NCI-H128 (cell line): Measurements from ENCODE around the gene TIAM2.
"Not testable (repeated sequence)": the region's sequence is repeated elsewhere in the genome, so short reads cannot be mapped to it uniquely, and the experiment has no call there.

Experiments used
- DNase-seq: peaks from one replicate; lab custom pipeline; 2025; ENCODE audit not compliant: unreplicated experiment; lab: John Stamatoyannopoulos, UW

Gene TIAM2

DNA sequence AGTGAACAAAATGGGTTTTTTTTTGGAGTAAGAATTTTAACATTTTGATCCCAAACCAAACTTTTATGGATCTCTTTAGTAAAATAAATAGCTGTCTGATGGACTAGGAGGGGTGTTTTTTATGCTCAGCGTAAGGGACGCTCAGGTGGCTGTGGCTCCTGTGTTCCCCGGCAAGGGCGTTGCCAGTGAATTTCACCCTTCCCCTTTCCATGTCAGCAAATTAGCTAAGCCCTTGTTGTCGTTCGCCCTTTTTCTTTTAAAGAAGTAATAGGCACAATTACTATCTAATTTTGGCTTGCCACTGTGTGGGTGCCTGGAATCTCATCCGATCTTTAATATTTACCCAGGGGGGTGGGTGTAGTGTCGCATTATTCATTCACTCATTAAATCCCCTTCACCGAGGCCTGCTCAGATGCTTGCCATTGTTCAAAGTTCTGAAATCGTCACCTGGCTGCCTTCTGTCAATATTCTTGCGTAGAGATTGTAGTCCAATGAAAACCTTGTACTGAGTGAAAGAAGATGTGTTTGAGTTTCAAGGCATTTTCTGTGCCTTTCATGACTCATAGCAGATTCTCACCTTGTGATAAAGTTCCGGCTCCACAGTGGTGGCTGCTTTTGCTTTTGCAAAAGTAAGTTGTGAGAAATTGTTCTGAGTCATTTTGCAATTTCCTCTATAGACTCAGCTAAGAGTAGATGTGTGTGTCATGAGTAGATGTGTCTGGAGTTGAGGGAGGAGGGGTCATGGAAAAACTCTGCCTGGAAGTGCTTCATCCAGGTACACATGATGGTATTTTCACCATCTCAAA, 228.7 kb downstream of the TIAM2 start:
- no peak for DNase-seq

DNA sequence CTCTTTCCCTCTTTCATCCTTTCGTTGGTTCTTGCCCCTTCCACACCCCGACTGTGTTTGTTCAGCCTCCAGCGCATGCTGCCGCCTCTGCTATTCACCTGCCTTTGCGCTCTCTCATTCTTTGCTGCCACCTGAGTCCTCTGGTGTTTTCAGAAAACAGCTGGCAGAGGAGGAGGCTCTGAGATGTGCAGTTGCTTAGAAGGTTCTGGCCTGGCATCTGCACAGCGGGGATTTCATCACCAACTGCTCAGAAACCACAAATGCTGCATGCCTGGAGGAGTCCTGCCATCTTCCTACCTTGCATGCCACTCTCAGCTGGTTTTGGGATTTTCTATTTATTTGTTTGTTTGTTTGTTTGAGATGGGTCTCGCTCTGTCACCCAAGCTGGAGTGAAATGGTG, 229.5 kb downstream of the TIAM2 start:
- DNase-seq, result no peak

DNA sequence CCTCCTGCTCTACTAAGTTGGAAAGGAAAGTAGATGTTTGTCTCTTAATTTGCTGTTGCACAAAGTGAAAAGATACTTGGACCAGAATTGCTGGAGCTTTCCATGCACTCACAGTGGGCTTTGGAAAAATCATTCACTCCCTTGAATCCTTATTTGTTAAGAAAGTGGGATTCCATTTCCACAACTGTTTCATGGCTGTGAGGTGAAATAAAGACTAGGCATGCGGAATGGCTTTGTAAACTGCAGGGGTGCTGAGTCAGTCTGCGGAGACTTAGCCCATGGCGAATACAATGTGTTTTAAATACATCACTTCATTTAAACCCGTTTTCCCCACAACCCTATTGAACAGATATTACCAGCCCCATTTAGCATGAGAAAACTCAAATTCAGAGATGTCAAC, 231.9 kb downstream of the TIAM2 start:
- DNase-seq, result no peak

DNA sequence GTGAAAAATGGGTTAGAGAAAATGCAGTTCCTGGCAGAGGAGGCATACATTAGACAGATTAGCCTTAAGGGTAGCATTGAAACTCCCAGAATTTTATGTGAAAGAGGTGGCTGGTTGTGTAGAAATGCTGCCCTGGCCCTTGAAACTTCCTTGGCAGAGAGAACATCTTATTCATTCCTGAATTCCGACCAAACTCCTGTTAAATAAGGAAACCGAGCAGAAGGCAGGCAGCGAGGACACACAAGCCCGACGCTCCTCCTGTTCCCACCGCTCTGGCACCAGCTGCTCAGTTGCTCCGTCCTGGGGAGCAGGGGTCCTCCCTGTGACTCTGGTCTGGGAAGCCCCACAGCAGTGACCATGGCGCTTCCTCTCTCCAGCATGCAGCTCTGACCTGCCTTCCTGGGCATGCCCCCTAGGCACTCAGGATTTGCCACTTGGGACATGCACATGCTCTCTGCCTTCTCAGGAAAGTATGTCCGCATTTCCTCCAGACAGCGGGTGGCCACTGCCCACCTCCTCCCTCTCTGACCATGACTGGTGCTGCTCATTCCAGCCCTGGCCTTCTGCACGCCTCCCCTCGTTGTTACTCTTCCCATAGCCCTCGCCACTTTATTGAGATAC, 233.5 kb downstream of the TIAM2 start:
- no peak for DNase-seq

DNA sequence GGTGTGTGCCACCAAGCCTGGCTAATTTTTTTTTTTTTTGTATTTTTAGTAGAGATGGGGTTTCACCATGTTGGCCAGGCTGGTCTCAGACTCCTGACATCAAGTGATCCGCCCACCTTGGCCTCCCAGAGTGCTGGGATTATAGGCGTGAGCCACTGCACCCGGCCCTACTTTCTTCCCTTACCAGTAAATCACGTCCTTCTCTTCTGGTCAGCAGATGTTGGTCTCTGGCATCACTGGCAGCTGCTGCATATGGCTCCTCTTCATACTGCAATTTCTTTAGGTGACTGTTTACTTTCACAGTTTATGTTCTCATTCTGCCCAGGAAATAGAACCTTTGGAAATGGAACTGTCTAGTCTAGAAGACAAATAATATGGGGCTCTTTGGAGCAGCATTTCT, 235.9 kb downstream of the TIAM2 start:
- DNase-seq, result not testable (repeated sequence)

DNA sequence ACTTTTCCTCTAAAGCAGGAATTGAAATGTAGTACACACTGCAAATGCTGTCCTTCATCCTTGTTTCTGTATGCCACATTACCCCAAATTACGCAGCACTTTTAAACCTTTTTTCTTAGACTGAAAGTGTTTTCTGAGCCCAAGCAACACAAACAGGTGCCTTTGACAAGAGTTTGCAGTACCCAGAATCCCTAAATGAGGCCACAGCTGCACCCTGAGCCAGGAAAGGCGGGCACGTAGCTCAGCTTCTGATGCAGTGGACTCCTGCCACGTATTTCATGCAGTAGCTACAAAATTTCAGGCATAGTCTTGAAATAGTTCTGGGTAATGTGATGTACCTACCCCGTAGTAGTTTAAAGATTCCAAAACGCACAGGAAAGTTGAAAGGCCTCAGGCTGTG, 237.7 kb downstream of the TIAM2 start:
- DNase-seq, result no peak

DNA sequence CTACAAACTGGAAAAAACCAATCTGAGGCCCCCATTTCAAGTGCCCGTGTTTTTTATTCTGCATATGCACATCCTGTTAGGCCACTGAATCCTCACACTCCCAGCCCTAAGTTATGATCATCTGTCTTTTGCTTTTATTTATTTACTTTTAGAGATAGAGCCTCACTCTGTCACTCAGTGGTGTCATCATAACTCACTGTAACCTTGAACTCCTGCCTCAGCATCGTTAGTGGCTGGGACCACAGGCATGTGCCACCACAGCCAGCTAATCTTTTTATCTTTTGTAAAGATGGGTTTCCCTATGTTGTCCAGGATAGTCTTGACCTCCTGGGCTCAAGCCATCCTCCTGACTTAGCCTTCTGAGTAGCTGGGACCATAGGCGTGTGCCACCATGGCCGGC, 239.1 kb downstream of the TIAM2 start:
- DNase-seq, result no peak

DNA sequence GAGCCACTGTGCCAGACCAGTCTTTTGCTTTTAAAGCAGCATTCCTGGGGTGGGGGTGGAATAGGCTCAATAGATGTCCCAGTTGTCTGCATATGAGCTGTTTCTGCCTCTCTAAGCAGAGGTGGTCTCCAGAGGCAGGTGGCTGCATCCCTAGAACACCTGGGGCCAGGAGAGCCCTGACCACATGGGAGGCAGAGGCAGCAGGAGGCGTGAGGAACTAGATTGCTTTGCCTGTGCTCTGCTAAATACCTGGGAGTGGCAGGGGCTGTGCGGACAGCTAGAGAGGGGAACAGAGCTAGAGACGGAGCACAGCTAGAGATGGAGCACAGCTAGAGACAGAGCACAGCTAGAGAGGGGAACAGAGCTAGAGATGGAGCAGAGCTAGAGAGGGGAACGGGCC, 239.6 kb downstream of the TIAM2 start:
- DNase-seq, result no peak

DNA sequence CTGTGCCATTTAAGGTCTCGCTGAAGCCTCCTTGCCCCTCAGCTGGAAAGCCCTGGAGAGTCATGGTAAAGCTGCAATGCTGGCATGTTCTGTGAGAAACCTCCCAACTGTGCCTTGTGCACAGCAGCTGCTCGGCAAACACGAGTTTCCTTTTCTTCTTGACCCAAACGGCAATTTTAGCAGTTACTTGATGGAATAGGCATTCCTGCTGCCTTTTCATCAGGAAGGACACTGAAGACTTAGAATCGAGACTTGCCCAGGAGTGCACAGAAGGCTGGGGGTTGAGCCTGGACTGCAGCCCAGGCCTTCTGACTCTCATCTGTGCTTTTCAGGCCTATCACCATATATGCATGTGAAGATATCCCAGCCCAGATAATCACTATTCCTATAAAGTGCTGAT, 240.0 kb downstream of the TIAM2 start:
- DNase-seq, result no peak

DNA sequence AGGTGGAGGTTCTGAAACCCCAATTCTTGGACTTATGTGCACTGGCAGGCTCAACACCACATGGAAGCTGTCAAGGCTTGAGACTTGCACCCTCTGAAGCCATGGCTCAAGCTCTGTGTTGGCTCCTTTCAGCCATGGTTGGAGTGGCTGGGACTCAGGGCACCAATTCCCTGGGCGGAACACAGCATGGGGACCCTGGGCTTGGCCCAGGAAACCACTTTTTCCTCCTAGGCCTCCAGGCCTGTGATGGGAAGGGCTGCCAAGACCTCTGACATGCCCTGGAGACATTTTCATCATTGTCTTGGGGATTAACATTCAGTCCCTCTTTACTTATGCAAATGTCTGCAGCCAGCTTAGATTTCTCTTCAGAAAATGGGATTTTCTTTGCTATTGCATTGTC, 242.5 kb downstream of the TIAM2 start:
- DNase-seq, result no peak

DNA sequence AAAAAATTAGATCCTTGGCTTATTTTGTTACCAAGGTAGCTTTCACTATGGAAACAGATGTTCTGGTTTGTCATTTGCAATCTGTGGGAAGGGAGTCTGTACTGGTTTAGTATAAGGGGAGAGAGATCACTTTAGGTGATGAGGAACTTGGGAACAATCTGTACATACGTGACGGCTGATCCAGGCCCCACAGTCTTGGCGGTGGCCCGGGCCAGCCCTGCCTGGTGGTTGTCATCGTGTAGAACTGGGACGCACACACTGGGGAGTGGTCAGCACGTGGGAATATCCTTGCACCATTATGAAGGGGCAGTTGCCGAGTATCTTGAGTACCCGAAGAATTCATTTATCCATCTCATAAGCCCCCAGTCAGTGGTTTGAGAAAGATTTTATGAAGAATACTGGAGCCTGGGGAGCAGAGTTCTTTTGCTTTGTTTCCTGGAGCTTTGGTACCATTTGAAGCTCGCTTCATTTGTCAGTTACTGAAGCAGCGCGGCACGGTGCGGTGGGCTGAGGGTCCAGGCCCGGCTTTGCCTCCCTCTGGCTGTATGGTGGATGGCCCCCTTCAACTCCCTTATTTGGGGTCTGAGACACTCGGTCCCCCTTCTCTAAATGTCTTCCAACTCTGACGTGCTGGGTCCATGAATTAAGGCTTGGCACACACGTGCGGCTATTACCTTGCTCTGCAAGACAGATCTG, 245.9 kb downstream of the TIAM2 start:
- no peak for DNase-seq

DNA sequence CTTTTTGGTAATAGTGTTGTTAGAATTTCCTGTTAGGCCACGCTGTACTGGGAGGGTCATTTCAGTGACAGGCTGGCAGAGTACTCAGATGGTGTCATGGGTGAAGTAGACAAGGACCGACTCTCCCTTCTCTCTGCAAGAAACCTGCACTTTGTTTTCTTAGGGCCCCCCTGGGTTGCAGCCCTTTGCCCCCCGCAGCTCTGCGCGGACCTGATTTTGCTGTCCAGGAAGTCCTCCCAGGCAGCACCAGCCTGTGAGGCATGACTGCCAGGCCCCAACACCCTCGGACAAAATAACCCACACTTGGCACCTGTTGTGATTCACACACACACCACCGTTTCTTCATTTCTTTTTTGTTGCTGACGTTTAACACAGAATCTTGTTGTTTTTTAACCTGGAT, 246.9 kb downstream of the TIAM2 start:
- DNase-seq, result no peak

DNA sequence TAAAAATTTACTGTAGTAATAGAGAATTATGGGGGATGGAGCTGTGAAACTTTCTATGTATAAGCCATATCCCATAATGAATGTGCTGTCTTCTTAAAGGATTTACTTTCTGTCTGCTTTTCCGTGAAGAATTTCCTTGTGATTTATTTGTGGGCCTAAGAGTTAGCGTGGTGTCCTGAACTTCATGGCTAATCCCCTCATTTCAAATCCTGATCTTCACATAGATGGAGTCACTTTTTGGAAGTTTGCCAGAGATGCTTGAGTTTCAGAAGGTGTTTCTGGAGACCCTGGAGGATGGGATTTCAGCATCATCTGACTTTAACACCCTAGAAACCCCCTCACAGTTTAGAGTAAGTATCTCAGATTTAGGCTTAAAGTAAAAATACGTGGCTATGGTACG, 249.3 kb downstream of the TIAM2 start:
- no peak for DNase-seq

DNA sequence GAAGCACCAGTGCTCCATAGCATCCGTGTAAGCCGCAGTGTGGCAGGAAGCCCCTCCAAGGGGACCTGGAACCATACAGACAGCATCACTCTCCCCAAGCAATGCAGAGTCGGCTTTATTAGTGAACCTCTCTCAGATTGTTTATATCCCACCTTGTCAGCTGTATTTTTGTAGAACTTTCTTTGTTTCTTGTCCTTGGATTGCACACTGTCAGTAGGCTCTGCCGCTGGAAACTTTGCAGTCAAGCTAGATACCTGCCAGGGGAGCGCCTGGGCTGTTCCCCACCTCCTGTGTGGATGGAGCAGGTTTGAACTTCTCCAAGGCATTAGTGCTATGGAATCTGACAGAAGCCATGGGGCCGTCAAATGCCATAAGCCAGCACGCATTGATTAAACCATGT, 250.1 kb downstream of the TIAM2 start:
- no peak for DNase-seq

DNA sequence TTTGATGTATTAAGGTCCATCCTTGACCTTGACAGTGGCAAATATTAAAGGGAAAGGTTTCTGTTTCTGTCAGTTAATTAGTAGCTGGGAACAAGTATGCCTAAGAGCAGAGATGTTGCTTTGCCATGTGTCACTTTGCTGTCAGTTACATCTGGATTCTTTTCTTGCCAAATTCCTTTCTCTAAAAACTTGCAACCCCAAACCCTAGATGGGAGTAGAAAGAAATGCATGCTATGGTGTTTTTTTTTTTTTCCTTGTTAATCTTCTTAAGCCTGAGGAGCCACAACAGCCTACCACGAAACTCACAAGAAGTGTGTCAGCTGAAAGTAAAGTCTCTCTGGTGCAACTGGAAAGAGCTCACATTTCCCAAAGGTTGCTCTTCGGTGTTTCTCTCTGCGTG, 250.7 kb downstream of the TIAM2 start:
- DNase-seq, result no peak

DNA sequence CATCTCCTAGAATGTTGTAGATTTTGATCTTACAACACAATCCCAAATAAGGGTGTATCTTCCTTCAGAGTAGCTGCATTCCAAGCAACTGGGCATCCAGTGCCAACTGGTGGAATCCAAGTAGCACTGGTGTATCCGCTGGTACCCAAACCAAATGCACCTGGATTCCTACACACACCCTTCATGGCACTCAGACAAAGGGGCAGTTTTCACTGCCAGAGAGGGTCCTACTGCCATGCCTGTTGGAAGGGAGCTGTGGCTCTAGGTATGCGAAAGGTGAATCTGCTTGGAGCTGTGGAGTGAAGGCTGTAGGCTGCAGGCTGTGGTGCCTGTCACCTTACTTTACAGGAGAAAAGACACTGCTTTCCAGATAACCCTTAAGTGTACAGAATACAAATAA, 251.7 kb downstream of the TIAM2 start:
- no peak for DNase-seq

DNA sequence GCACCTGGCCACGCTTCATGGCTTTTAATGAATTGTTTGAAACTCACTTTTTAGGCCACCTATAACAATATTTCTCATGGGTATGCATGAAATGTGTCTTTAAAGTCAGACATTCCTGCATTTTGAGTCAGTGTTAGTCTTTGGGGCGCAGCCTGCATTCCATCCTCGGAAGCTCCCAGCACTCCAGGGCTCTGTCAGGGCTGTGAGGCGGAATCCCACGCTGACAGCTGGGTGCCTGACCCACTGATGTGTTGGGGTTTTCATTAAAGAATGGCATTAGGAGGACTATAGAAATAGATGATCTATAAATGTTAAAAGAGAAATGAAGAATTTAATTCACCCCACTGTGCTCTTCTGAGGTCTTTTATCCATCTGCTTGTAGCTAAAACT, 252.5 kb downstream of the TIAM2 start:
- DNase-seq, result no peak

DNA sequence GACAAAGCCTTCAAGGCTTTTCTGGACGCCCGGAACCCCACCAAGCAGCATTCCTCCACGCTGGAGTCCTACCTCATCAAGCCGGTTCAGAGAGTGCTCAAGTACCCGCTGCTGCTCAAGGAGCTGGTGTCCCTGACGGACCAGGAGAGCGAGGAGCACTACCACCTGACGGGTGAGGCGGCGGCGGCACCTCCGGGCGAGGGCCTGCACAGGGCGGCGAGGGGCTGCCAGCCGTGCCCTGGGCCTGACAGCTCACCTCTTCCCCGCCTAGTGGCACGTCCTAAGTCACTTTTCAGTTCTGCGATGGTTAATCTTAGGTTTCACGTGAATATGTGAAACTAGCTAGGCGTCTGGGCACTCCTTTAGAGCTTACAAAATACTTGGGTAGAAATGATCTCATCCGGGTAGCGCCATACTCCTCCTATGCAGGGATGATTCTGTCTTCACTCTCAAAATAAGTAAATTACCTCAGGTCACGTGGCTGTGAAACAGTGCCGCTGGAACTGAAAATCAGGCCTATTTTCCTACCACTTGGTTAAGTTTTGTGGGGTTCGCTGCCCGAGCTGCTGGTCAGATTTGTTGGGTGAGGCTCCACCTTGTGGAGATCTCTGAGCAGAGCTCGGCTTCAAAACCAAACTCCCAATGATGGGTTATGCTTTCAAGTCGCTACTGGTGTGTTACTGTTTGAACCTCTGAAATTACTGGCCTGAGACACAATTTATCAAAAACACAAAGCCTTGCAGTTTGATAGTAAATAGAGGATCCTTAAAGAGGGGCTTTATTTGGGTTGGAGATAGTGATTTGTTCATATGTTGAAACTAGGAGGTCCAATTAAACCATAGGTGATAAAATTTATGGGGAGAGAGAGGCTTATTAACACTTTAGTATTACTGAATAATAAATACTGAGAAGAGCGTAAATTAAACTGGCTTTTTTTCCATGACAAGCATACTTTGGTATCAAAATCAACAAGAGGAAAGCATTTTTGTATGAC, 253.2 kb downstream of the TIAM2 start:
- no peak for DNase-seq

DNA sequence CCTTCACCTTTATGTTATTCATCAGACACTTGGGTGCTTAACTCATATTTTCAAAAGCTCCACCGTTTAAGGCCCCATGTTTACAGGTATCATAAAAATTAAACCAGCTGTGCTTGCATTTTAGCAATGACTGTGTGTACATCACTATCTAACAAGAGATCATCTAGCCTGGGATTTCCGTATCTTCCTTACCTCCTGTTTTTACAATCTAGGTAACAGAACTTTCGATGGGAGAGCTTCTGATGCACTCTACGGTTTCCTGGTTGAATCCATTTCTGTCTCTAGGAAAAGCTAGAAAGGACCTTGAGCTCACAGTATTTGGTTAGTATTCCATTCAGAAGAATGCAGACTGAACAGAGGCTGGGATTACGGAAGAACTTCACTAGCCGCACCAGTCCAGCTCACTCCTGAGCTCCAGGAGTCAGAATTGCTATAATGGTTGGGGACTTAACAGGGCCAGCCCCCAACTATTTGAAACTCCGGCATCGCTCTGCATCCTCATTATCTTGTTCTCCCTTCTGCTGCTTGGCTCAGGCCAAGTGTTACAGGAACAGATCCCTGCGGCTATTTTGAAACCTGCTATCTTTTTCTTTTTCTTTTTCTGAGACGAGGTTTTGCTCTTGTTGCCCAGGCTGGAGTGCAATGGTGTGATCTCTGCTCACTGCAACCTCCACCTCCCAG, 255.7 kb downstream of the TIAM2 start:
- no peak for DNase-seq

DNA sequence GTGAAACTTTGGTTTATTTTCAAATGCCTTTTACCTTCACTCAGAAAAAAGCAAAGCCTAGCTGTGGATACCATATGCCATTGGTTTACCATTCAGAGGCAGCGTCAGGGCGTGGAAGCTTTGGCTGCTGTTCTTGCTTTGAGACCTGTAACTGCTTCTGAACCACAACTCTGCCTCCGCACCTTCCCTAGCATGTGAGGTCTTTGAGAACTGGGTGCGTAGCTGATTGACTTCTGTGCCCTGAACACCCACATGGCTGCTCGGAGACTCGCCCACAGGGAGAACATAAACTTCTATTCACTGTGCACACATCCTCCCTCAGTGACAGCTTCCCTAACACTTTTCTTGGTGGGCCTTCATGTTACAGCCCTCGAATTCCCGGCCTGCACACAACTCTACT, 257.5 kb downstream of the TIAM2 start:
- no peak for DNase-seq

DNA sequence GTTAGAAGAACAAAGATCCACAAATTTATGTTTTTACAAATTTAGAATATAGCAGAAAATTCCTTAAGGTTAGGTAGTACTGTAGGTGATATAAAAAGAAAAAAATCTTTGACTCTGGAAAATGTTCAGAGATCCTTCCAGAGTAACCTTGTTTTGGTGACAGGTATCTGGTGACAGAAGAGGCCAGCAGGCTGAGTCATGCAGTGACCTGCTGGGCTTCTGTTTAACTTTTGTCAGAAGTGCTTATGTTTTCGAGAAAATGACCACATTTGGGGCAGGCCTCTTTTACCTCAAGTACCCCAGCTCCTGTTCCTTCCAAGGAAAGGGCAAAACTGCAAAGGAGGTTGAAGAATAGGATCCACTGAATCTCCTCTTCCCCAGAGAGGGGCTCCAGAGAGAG, 258.2 kb downstream of the TIAM2 start:
- no peak for DNase-seq
